Activated CD4-positive, alpha-beta memory T cell treated with anti-CD3 and anti-CD28 coated beads for 36 hours (primary cell): ENCODE results near the gene VAC14. TPM values are rescaled to one million over a fixed set of nuclear protein-coding genes. Genes with fewer than 3 reads are reported as not detected.
"Not testable (repeated sequence)": the region's sequence is repeated elsewhere in the genome, so short reads cannot be mapped to it uniquely, and the experiment has no call there.

Experiments
- CTCF ChIA-PET: fragments of 350-600 bp; sonication (Branson Sonifier 250); formaldehyde crosslinking; loops from one replicate; lab custom pipeline; 2021; ENCODE audit warnings: antibody characterized with exemption, inconsistent platforms; lab: Charles Lee
- POLR2A ChIA-PET: fragments of 350-600 bp; sonication (Branson Sonifier 250); formaldehyde crosslinking; loops from one replicate; lab custom pipeline; 2021; ENCODE audit warnings: antibody characterized with exemption; lab: Charles Lee
- DNase-seq: peaks from one replicate; pipeline ENCODE4 v3.0.0-alpha.2; 2020
- H3K27ac Mint-ChIP-seq: one replicate; pipeline ENCODE4 v1.8.0; 2021; ENCODE audit warnings: mixed read lengths
- H3K27me3 Mint-ChIP-seq: one replicate; pipeline ENCODE4 v1.8.0; 2021; ENCODE audit warnings: mixed read lengths
- H3K36me3 Mint-ChIP-seq: one replicate; pipeline ENCODE4 v1.8.0; 2021; ENCODE audit warnings: mixed read lengths
- H3K4me1 Mint-ChIP-seq: one replicate; pipeline ENCODE4 v1.8.0; 2021; ENCODE audit warnings: low read depth, mixed read lengths
- H3K4me3 Mint-ChIP-seq: one replicate; pipeline ENCODE4 v1.8.0; 2021; ENCODE audit warnings: mild to moderate bottlenecking, mixed read lengths
- H3K9me3 Mint-ChIP-seq: one replicate; pipeline ENCODE4 v1.8.0; 2021; ENCODE audit warnings: mixed read lengths
- intact Hi-C: fragments of 100-400 bp; cut with micrococcal nuclease; formaldehyde crosslinking; loops from one replicate; pipeline ENCODE4 v1.15.1; 2023
- total RNA-seq, 2 experiments: library from RNA; stranded (reverse); gene quantifications; one replicate each; pipeline ENCODE4 v1.2.3, GENCODE V29; 2021

VAC14 gene
- total RNA-seq, 2 experiments from 2014 or later = 22.2 to 25.0 TPM

- POLR2A ChIA-PET = no interaction called here
- intact Hi-C loops = no loop called here
- no peak for DNase-seq
- H3K4me1 Mint-ChIP-seq = peaks cover 5% of the 10 kb centered on the region
- no peaks in the 10 kb centered on the region for H3K9me3 Mint-ChIP-seq
- H3K27ac Mint-ChIP-seq = no peak overlapping the region
- CTCF ChIA-PET = interaction anchor here (0.6 to 2.6 kb wide), 10 partner anchors 13 to 488 kb away, joined by 3 to 15 read pairs (median 4); no protein-coding TSS in a partner anchor
- no peaks in the 10 kb centered on the region for H3K36me3 Mint-ChIP-seq
- H3K4me3 Mint-ChIP-seq = no peak overlapping the region
- peaks cover 1% of the 10 kb centered on the region for H3K27me3 Mint-ChIP-seq
Measured at GRCh38 chr16:70652322-70652721, 148.6 kb downstream of the VAC14 start.

- Mint-ChIP-seq H3K4me3 (no peak overlapping the region), H3K27me3 (peaks cover 1% of the 10 kb centered on the region), H3K27ac (no peak overlapping the region), H3K9me3 (no peaks in the 10 kb centered on the region), H3K4me1 (peaks cover 5% of the 10 kb centered on the region), H3K36me3 (no peaks in the 10 kb centered on the region)
- ChIA-PET CTCF (interaction anchor here (1.5 kb wide), 1 partner anchor 12 kb away, joined by 4 read pairs; no protein-coding TSS in a partner anchor), POLR2A (no interaction called here)
- intact Hi-C loops = no loop called here
- DNase-seq = no peak
Measured at GRCh38 chr16:70651524-70651923, 149.4 kb downstream of the VAC14 start.

DNA sequence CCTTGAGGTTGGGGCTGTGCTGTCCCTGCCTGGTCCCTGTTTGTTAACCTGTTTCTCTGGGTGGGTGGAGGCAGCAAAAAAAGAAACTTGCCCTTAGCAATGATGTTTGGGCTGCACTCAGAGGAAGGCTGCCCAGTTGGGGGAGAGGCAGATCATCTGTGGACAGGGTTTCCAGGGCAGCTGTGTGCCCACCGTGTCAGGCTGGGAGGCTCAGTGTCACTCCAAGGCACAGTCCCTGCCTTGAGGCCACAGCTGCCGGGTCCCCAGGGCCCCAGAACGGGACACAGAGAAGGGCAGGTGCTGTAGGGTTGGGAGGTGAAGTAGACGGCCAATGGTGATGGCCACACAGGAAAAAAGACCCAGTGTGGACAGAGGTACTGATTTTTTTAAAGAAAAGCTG, 150.7 kb downstream of the VAC14 start:
- intact Hi-C loops = no loop called here
- H3K27me3 Mint-ChIP-seq = peaks cover 1% of the 10 kb centered on the region
- POLR2A ChIA-PET = no interaction called here
- H3K36me3 Mint-ChIP-seq = no peaks in the 10 kb centered on the region
- H3K27ac Mint-ChIP-seq = no peak overlapping the region
- peaks cover 5% of the 10 kb centered on the region for H3K4me1 Mint-ChIP-seq
- no peak overlapping the region for H3K4me3 Mint-ChIP-seq
- no peak for DNase-seq
- no peaks in the 10 kb centered on the region for H3K9me3 Mint-ChIP-seq
- CTCF ChIA-PET = no interaction called here

- ChIA-PET POLR2A (no interaction called here), CTCF (no interaction called here)
- peaks cover 5% of the 10 kb centered on the region for H3K4me1 Mint-ChIP-seq
- DNase-seq = no peak
- H3K4me3 Mint-ChIP-seq = no peak overlapping the region
- no peaks in the 10 kb centered on the region for H3K36me3 Mint-ChIP-seq
- H3K27me3 Mint-ChIP-seq = peaks cover 1% of the 10 kb centered on the region
- no peak overlapping the region for H3K27ac Mint-ChIP-seq
- no peaks in the 10 kb centered on the region for H3K9me3 Mint-ChIP-seq
- intact Hi-C loops = loop anchor here (10.0 kb wide), 1 partner anchor 154 kb away; no protein-coding TSS in a partner anchor
Measured at GRCh38 chr16:70649300-70649699, 151.7 kb downstream of the VAC14 start.

DNA sequence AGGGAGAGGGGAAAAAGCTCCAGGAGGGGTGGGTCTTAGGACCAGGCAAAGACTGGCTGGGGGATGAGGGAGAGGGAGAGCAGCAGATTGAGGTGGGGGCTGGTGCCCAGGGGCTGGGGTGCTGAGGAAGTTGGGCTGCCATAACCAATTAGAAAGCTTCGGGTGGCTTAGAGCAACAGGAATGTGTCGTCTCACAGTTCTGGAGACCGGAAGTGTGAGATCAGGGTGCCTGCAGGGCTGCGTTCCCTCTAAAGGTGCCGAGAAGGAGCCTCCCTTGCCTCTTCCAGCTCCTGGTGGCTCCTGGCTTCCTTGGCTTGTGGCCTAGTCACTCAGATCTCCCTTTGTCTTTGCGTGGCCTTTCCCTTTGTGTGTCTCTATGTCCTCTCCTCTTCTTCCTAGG, 152.4 kb downstream of the VAC14 start:
- POLR2A ChIA-PET = no interaction called here
- no peaks in the 10 kb centered on the region for H3K36me3 Mint-ChIP-seq
- no peak overlapping the region for H3K4me3 Mint-ChIP-seq
- no peaks in the 10 kb centered on the region for H3K9me3 Mint-ChIP-seq
- H3K4me1 Mint-ChIP-seq = peaks cover under 1% of the 10 kb centered on the region
- H3K27ac Mint-ChIP-seq = no peak overlapping the region
- CTCF ChIA-PET = no interaction called here
- intact Hi-C loops = loop anchor here (10.0 kb wide), 1 partner anchor 154 kb away; no protein-coding TSS in a partner anchor
- H3K27me3 Mint-ChIP-seq = no peaks in the 10 kb centered on the region
- DNase-seq = no peak

DNA sequence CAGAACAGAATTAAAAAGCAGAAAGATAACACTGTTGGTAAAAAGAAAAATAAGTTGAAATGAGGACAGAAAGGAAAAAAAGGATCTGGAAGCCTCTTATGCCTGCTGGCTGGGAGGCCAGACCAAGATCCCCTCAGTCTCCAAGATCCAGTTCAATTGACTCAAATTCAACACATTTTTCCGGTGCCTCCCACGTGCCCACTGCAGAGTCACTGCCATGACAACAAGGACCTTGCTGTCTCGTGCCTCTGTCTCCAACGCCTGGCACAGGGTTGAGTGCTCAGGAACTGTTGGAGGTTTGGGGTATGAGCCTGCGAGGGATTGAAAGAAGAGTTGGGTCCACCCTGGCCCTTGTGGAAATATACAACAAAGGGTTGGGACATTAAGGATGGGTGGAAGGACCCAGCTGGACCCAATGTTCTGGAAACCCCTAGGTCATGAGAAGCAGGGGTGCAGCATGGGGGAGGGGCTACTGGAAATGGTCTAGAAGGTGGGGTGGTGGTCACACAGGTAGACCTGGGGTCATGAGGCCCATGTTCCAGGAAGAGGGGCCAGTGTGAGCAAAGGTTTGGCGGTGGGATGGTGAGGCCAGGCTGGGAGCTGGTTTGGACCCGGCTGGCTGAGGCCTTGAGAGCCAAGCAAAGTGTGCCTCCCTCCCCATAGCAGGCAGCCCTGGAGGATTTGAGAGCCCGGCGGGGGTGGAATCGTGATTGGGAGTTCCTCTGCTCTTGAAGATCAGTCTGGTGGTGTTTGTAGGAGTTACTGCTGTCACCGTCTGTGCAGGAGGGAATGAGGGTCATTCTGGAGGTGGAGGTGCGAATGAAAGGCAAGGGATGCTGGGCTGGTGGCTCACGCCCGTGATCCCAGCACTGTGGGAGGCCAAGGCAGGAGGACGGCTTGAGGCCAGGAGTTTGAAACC, 153.3 kb downstream of the VAC14 start:
- no peaks in the 10 kb centered on the region for H3K4me1 Mint-ChIP-seq
- no peak overlapping the region for H3K4me3 Mint-ChIP-seq
- H3K36me3 Mint-ChIP-seq = no peaks in the 10 kb centered on the region
- no peaks in the 10 kb centered on the region for H3K9me3 Mint-ChIP-seq
- no peak overlapping the region for H3K27ac Mint-ChIP-seq
- DNase-seq = no peak
- CTCF ChIA-PET = no interaction called here
- no peaks in the 10 kb centered on the region for H3K27me3 Mint-ChIP-seq
- intact Hi-C loops = loop anchor here (10.0 kb wide), 1 partner anchor 153 kb away; no protein-coding TSS in a partner anchor
- POLR2A ChIA-PET = no interaction called here

- Mint-ChIP-seq H3K36me3 (no peaks in the 10 kb centered on the region), H3K4me3 (no peak within 1 kb of the TSS), H3K27ac (no peak within 1 kb of the TSS), H3K27me3 (peaks cover 4% of the 10 kb centered on the region), H3K9me3 (no peaks in the 10 kb centered on the region), H3K4me1 (no peaks in the 10 kb centered on the region)
- ChIA-PET CTCF (no interaction called here), POLR2A (no interaction called here)
- no peak for DNase-seq
- intact Hi-C loops = loop anchor here (10.0 kb wide), 1 partner anchor 152 kb away; no protein-coding TSS in a partner anchor
Measured at GRCh38 chr16:70646260-70647241, 154.4 kb downstream of the VAC14 start, which contains the start of gene IL34. Gene IL34, plus strand, starts transcription at chr16:70646559. Its CDS starts 389 bp downstream, at chr16:70646948.

- intact Hi-C loops = loop anchor here (10.0 kb wide), 1 partner anchor 150 kb away; no protein-coding TSS in a partner anchor
- ChIA-PET POLR2A (no interaction called here), CTCF (interaction anchor here (1.1 kb wide), 1 partner anchor 9 kb away, joined by 3 read pairs; no protein-coding TSS in a partner anchor)
Measured at GRCh38 chr16:70644763-70645597, 156.0 kb downstream of the VAC14 start.

GRCh38 chr16:70643264-70643663, 157.7 kb downstream of the VAC14 start:
- CTCF ChIA-PET, H3K36me3 Mint-ChIP-seq, POLR2A ChIA-PET, H3K27ac Mint-ChIP-seq, H3K27me3 Mint-ChIP-seq, H3K4me3 Mint-ChIP-seq, H3K9me3 Mint-ChIP-seq, H3K4me1 Mint-ChIP-seq, DNase-seq: not testable (repeated sequence)
- intact Hi-C loops = loop anchor here (10.0 kb wide), 1 partner anchor 148 kb away; no protein-coding TSS in a partner anchor

More at GRCh38 chr16:70644763-70645597, 156.0 kb downstream of the VAC14 start:
- Mint-ChIP-seq H3K27ac (no peak overlapping the region), H3K4me3 (no peak overlapping the region), H3K36me3 (no peaks in the 10 kb centered on the region), H3K9me3 (no peaks in the 10 kb centered on the region), H3K27me3 (peaks cover 5% of the 10 kb centered on the region), H3K4me1 (no peaks in the 10 kb centered on the region)
- DNase-seq = no peak

DNA sequence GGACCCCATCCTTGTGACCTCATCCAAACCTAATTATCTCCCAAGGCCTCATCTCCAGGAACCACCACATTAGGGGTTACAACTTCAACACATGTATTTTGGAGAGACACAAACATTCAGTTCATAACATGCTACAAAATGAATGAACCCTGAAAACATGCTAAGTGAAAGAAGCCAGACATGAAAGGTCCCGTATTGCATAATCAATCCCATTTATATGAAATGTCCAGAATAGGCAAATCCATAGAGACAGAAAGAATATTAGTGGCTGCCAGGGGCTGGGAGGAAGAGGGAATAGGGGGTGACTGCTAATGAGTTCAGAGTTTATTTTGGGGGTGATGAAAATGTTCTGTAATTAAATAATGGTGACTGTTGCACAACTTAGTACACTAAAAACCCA, 158.3 kb downstream of the VAC14 start:
- no peak for DNase-seq
- CTCF ChIA-PET = no interaction called here
- peaks cover 5% of the 10 kb centered on the region for H3K27me3 Mint-ChIP-seq
- no peaks in the 10 kb centered on the region for H3K9me3 Mint-ChIP-seq
- no peaks in the 10 kb centered on the region for H3K36me3 Mint-ChIP-seq
- no peak overlapping the region for H3K27ac Mint-ChIP-seq
- H3K4me3 Mint-ChIP-seq = no peak overlapping the region
- intact Hi-C loops = loop anchor here (10.0 kb wide), 1 partner anchor 148 kb away; no protein-coding TSS in a partner anchor
- no peaks in the 10 kb centered on the region for H3K4me1 Mint-ChIP-seq
- POLR2A ChIA-PET = no interaction called here
